HG03108 (cell line): ENCODE results near the gene TSPAN18.

Experiments
- ATAC-seq: cut with Tn5 transposase; IDR thresholded peaks from one replicate; pipeline ENCODE4 v1.9.1; 2021; ENCODE audit warnings: moderate library complexity; ENCODE audit not compliant: unreplicated experiment

TSPAN18 gene

DNA sequence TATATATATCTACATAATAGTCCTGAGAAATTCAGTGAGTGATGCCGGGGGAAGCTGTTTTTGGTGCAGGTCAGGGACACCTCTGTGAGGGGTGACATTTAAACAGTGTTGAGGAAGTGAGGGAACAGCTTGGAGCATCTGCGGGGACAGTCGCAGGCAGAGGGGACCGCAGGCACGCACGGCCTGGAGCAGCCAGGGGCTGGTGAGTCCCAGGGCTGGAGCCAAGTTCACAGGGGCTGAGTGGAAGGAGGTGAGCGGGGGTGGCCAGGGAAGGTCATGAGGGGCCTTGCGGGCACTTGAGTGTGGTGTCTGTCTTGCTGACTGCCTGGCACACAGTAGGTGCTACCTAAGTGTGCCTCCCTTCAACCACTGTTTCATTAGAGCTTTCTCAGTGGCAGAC is 65.4 kb downstream of the TSPAN18 start:
- no peak for ATAC-seq

DNA sequence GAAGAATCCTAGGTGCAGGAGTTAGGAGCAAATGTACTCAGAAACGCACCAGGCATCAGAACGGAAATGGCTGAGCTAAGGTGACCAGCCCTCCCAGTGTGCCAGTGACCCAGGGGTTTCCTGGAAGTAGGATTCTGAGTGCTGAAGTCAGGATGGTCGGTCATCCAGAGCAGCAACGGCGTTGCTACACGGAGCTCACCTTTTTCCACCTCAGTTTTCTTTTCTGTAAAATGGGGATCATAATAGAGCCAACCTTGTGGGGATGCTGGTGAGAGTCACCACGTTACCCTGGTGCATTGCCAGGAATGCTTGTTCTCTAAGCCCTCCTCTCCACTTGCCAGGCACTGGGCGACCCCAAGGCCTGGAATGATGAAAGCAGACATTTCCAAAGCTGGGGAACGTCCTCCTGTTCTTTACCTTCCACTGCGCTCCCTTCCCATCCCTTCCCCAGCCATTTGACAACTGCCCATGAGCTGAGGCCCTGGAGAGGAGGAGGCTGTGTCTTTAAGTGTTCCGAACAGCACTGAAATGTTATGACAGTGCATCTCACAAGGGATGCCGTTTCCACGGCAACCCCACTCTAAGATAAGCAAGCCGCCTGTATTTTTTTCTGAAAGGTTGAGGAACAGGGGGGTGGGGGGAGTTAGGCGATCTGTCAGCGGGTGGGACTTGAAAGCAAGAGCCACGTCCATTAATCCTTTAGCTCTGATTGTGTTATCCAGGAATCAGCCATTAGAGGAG is 66.8 kb downstream of the TSPAN18 start:
- ATAC-seq = no peak

DNA sequence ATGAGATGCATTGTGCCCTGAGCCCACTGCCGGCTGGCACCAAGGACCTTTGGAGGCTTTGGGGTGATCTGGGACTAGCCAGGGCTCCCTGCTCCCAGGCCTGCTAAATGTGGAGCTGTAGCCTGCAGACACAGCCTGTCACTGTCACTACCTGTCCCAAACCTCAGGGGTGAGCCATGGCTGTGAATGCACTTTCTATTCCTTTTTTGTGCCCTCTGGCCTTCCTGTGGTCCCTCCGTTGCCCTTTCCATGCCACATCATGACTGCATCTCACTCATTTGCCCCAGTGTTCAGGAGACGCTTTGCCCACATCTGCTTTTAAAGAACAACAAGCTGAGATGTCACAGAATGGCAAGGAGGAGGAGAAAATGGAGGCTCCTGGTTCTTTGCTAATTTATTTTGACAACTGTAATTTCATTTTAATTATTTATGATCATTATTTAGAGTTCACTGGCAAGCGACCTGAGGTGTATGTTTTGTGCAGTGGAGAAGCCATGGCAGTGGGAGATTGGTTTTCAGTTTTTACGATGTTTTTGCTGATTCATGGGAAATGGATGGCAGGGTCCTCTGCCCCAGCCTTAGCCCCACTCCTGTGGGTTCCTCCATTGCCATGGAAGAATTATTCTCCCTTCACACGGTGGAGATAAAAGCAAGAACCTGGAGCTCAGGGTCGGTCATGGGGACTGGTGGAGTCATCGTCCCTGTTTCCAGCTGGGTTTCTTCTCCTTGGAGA is 69.2 kb downstream of the TSPAN18 start:
- ATAC-seq = no peak

DNA sequence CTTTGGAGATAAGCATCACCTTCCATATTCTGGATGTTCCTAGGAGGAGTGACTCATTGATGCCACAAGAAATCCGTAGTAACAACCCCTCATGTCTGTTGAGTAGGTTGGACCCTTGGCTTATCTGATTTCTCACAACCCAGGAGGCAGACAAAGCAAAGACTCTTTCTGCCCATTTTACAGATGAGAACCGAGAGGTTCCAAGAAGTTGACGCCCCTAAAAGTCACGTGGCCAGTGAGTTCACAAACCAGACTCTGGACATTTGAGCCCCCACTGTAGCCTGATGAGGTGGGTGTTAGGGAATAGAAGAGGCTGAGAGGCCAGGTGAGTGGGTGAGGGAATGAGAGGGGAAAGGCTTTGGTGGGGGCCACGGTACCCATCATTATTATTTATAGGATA is 70.3 kb downstream of the TSPAN18 start:
- no peak for ATAC-seq

DNA sequence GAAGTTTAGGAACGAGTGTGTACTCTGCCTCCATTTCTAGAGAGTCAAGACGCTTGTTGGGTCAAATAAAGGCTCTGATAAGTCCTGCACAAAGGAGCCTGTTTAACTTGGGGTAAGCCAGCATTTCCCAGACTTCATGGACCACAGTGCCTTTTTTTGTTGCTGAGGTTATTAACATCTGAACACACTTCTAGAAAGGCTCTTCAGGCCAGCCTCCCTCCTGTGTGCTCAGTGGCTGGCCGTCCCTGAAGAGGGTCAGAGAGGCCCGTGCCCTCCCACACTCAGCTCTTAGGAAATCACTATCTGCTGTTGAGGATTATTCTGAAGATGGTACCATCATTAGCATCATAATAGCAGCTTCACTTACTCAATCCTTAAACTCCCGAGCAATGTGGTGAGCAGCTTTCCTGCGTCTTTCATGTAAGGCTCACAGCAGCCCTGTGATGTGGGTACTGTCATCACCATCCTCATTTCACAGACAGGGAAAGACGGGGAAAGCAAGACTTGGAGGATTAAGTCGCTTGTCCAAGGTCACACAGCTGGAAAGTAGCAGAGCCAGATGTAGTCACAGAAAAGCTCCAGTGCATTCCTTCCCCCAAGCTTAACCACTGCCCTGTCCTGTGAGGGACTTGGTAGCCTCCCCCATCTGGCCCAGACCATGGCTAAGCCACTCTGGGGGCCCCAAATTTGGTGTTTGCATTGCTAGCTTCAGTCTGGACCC is 71.3 kb downstream of the TSPAN18 start:
- ATAC-seq = no peak

DNA sequence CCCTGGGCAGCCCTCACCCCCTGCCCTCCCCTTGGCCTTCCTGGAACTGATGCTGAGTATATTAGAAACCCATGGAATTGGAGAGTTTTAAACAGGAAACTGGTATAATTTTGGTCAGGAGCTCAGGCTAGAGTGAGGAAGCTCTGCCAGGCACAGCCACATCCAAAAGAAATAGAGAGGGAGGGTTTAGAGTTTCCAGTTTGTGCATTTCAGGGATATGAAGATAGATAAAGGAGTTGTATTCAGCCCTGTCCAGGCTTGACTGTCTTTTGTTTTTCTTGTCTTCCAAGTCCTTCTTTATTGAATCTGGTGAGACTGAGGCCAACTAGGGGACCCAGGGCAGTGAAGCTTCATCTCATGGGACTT is 71.8 kb downstream of the TSPAN18 start:
- no peak for ATAC-seq

DNA sequence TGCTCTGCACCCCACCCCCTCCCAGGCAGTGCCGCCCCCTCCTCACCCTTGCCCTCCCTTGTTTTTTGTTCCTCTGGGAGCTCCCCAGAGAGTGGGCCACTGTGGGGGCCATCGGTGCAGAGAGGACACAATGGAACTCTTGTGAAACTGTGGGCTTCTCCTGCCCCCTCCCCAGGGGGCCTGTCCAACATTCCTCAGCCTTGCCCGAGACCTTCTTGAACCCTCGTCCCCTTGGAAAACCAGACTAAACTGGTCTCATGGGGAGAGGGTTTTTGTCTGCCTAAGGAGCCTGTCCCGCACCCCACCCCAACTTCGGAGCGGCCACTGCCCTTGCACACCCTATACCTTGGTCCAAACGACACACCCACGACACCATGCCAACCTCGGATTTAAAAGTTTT is 72.2 kb downstream of the TSPAN18 start:
- no peak for ATAC-seq

DNA sequence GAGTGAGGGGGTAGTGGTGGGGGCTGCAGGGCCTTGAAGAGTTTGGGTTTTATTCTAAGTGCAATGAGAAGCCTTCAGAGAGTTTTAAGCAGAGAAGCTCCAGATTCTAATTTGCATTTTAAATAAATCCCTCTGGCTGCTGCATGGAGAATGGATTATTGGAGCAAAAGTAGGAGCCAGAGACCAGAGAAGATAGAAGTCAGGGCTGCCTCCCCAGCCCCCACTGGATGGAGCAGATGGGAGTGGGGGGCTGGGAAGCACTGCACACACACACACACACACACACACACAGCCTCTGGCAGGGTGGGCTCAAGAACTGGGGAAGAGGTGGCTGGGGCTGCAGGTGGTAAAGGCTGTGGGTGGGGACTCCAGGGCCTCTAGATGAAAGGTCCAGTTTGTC is 75.6 kb downstream of the TSPAN18 start:
- no peak for ATAC-seq

DNA sequence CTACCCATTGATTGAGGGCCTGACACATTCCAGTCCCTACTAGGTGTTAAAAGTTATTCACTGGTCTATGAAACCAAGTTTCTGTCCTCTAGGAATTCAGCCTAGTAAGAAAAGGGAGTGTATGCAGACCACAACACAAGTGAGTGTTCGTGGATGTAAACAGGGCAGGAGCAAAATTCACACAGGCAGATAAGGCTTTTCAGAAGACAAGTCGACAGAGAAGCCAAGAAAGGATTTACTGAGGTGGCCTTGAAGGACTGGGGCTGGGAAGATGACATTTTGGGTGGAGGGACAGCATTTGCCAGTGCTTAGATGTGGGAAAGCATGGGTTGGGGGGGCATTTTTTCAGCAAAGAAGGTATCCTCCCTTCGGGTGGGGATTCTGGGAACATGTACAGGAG is 76.2 kb downstream of the TSPAN18 start:
- no peak for ATAC-seq

DNA sequence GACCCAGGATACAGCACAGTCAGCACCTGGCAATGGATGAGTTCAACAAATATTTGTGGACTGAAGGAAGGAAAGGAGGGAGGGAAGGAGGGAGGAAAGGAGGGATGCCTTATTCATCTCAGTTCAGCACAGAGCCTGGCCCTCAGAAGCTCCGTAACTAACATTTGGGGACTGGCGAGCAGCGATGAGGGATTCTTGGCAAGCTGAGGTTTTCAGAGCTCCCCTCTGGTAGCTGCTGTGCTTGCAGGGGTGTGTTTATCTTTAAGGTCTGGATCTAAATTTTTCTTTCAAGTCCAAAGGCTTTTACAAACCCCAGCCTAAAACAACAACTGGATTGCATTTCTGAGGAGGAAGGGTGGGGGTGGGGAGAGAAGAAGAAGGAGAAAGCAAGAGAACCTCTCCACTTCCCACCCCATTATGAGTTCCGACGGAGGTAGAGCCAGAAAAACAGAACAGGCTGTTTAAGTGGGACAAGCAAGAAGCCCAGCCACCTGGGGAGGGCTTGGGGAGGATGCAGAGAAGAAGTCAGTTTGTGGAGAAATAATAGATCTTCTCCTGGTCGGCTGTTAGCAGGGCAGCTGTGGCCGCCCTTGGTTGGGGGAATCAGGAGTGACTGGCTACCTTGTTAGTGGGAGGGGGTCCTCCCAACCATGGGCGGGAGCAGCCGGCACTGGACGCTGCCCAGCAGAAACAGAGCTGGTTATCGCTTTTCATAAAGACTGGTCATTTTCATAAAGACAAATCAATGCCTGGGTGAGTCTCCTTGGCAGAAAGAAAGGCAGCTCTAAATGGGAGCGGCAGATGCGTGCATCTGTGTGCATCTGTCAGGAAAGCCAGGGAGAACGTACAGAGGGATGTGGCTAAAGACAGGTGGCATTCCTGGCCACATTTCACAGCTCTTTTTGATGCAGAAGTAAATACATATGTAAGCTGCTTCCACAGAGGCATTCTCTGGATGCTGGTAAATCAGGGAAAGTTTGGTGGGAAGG is 78.0 kb downstream of the TSPAN18 start:
- ATAC-seq = no peak

DNA sequence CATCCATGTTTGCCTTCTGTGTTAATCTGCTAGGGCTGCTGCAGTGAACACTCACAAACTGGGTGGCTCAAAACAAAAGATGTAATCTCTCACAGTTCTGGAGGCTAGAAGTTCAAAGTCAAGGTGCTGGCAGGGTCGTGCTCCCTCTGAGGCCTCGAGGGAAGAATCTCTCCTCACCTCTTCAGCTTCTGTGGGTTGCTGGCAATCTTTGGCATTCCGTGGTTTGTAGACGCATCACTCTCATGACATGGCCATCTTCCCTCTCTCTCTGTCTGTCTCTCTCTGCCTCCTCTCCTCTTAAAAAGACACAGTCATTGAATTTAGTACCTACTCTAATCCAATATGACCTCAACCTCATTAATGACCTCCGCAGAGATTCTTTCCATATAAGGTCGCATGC is 78.8 kb downstream of the TSPAN18 start:
- ATAC-seq = no peak

DNA sequence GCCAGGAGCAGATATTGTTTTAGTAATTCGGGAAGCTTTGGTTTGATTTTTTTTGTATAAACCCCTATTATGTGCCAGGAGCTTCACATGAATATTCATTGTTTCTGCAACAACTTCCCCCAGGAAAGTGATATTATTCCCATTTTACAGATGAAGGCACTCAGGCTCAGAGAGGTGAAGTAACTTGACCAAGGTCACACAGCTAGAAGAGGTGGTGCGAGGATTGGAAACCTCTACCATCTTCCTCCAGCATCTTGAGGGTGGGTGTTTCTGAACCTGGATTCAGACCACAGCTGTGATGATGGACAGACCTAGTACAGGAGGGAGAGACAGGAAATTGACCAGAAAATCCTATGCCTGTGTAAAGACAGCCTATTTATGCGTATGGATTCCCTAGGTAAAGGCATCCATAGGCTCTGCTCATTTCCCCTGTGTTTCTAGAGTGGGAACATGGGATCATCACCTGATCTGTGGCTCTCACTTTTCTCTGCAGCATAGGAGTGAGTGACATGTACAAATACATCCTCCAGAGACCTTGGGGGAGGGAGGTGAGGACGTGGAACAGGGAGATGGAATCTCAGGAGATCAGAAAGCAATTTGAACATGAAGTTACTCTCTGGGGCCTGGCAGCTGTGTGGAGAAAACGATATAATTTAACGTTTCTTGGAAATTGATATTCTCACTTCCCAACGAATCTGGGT is 81.4 kb downstream of the TSPAN18 start:
- ATAC-seq = no peak

DNA sequence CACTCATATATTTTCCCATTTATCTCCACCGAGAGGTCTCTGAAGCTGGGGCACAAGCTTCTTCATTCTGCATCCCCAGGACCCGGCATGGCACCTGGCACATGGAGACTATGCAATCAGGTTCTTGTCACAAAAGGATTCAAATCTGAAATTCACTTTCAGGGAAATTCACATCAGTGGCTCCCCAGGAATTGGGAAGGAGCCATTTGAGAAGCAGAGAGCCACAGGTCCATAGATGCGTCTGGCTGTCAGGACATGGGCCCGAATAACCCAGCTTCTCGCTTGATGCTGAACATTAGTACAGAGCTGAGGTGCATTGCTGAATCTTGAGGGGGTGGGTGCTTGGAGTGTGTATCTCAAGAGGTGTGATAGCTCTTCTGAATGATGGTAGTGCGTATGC is 82.5 kb downstream of the TSPAN18 start:
- ATAC-seq = no peak

DNA sequence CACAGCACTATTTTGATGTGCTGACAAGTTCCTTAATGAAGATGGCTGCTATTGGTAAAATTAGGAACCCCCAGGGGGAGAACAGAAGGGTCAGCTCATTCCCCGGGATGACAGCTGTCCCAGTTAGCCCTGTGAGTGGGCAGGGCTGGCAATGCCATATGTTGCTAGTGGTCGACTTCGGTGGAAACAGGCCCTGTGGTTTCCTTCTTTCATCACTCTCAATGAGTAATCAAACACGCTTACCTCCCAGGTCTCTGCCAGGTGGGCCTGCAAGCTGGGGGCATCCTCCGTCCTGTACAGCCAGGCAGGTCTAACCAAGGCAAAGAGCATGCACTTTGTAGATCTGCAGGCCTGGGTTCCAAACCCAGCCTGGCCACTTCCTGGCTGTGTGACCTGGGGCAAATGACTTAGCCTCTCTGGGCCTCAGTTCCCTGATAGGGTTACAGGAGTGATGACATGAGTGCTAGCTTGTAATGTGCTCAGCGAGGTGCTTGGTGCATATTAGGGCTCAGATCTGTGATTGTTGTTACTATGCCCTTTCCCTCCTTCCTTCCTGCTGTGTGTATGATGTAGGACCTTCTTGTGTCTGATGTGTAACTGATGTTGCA is 85.2 kb downstream of the TSPAN18 start:
- no peak for ATAC-seq

DNA sequence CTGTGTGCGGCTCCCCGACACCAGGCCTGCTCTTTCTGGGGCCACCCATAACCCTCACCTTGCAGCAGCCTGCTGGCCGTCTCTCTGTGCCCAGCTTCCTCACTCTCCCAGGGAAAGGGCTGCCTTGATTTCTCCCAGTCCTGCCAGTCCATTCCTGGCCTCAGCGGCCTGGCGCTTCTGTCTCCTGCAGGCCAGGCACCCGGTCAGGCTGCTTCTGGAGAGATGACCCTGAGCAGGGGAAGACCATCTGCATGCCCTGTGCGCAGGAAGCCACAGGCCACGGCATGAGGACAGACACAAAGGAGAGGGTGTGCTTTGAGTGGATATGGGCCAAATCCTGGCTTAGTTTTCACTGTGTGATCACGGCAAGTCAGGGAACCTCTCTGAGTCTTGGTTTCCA is 86.2 kb downstream of the TSPAN18 start:
- no peak for ATAC-seq

DNA sequence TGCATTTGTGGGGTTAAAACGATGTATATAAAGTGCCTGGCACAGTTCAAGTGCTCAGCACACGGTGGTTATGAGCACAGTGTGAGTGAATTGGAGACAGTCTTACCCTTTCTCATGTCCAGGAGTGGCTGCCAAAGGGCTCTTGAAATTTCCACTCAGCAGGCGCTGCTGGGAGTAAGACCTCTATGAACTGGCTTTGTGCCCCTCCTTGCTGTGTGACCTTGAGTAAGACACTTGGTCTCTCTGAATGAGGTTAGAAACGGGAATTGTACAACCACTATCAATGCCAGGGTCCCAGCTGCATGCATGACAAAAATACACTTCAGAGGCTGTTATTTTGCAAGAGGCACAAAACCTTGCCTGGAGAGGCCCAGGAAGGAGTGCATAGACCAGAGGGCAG is 86.6 kb downstream of the TSPAN18 start:
- no peak for ATAC-seq

DNA sequence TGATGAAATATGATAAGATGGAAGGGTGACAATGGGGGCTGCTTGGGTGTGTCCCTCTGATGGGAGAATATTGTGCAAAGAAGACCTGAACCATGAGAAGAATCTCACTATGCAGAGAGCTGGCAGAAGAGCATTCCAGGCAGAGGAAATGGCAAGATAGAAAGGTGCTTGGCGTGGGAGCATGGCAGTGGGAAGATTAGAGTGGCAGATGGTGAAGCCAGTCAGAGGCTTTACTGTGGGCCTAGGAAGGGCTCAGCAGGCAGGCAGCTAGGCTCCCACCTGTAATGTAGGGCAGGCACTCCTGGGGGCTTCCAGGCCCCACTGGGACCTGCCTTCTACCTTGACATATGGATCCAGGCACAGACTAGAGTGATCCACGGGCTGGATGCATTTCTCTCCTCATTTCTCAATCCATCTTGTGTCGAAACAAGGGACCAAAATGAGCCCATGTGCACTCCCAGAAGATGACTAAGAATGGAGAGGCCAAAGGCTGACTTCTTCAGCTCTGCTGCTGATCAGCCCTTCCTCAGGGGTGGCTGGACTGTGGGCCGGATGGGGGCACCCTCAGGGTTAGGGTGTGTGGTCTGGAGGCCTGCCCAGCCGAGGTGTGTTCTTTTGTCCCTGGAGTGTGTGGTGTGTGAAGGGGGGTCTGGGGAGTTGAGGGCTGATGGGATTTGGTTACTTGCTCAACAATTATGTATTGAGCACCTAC is 88.3 kb downstream of the TSPAN18 start:
- no peak for ATAC-seq

DNA sequence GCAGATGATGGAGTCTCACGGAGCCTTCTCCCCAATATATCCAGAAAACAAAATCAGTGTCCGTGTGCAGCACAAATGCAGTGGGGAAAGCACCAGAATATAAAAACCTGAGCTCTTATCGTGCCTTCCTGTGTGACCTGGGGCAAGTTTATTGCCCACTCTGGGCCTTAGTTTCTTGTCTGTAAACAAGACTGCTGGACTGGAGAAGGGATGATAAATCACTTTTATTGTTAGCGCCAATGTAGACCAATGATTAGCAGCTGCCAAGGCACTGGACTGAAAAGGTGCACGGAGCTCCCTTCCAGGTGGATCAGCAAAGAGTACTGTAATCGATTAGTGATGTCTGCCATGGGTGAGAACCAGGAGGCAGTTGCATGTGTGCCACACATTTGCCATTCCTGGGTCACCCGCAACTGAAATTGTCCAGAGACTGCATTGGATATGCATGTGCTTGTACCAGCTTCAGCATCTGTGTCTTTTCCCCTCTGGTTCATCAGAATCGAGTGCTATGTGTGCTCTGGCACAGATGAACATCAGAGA is 89.2 kb downstream of the TSPAN18 start:
- ATAC-seq = no peak

DNA sequence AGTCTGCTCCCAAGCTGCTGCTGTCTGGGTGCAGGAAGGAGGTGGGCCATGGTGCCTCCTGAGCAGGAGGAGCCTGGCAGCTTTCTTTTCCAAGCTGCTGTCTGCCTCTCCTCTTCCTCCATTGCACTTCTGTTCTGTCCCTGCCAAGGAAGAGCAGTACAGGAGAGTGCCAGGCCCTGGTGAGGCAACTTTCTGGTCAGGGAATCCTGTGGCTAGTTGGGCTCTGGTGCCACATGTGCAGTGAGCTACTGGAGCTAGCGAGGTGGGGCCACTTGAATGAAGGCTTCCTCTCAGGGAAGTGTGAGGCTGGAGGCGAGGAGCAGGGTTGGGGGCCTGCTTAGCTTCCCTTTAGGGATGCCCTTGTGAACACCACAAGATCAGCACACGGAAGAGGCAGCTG is 90.0 kb downstream of the TSPAN18 start:
- no peak for ATAC-seq
